IPS-20b (cell line): ENCODE measurements around the gene FAM117A.
"Not testable (repeated sequence)": the region's sequence is repeated elsewhere in the genome, so short reads cannot be mapped to it uniquely, and the experiment has no call there.

ENCODE experiments used
- H3K27ac ChIP-seq: one replicate; pipeline ENCODE4 v1.5.1; 2013; ENCODE audit warnings: low read length
- H3K27me3 ChIP-seq: 2 replicates; pipeline ENCODE4 v1.6.1; 2013; ENCODE audit warnings: mild to moderate bottlenecking, low read length, inconsistent platforms; ENCODE audit not compliant: insufficient read depth
- H3K36me3 ChIP-seq: 2 replicates; pipeline ENCODE4 v1.6.1; 2013; ENCODE audit warnings: low read depth, mild to moderate bottlenecking, inconsistent platforms, low read length, moderate library complexity; ENCODE audit not compliant: insufficient read depth
- H3K4me1 ChIP-seq: 2 replicates; pipeline ENCODE4 v1.6.1; 2013; ENCODE audit warnings: mild to moderate bottlenecking, control low read depth, inconsistent platforms, low read length, moderate library complexity; ENCODE audit not compliant: insufficient read depth
- H3K4me3 ChIP-seq: 2 replicates; pipeline ENCODE4 v1.5.1; 2013; ENCODE audit warnings: mild to moderate bottlenecking, low read length, inconsistent platforms
- H3K9ac ChIP-seq: 2 replicates; pipeline ENCODE4 v1.6.1; 2013; ENCODE audit warnings: low read depth, mild to moderate bottlenecking, inconsistent platforms, low read length, moderate library complexity
- H3K9me3 ChIP-seq: 2 replicates; pipeline ENCODE4 v1.6.1; 2013; ENCODE audit warnings: mild to moderate bottlenecking, low read depth, low read length, inconsistent platforms; ENCODE audit not compliant: insufficient read depth

Gene FAM117A

DNA sequence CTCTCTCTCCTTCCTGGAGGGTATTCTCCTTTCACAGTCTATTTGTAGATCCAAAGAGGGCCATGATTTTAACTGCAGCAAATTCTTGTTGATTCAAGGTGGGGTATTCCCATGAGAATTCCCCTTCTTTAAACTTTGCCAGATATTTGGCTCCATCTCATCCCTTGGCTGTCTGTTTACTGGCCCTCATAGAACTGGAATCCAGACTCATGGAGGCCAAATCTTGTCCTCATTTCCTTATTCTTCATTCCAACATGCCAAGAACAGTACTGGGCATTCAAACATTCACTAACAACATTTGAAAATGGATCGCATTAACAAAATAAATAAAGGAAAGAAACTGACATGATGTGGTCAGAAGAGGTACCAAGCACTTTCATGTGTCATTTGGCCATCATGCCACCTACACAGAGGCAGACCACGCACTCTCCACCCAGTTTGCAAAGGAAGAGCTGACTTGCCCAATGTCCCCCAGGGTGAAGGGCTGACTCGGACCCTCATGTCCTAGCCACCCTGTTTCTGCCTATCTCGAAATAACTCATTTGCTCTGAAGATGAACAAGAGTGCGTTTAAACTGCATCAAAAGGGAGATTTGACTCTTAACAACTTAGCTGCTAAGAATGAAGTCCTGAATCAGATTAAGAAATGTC lies 33.0 kb downstream of the FAM117A start:
- no peaks in the 10 kb centered on the region for H3K4me1 ChIP-seq
- H3K27ac ChIP-seq, result no peak overlapping the region
- H3K4me3 ChIP-seq, result no peak overlapping the region
- H3K36me3 ChIP-seq, result peaks cover 8% of the 10 kb centered on the region; the same call in 1 of the 2 replicates
- H3K27me3 ChIP-seq, result no peaks in the 10 kb centered on the region
- no peaks in the 10 kb centered on the region for H3K9me3 ChIP-seq
- H3K9ac ChIP-seq, result no peak overlapping the region

GRCh38 chr17:49730078-49730784 lies 33.7 kb downstream of the FAM117A start:
- no peak overlapping the region for H3K27ac ChIP-seq
- no peak overlapping the region for H3K9ac ChIP-seq
- H3K9me3 ChIP-seq, result no peaks in the 10 kb centered on the region
- H3K27me3 ChIP-seq, result no peaks in the 10 kb centered on the region
- no peaks in the 10 kb centered on the region for H3K4me1 ChIP-seq
- H3K36me3 ChIP-seq, result peaks cover 8% of the 10 kb centered on the region; the same call in 1 of the 2 replicates
- no peak overlapping the region for H3K4me3 ChIP-seq

GRCh38 chr17:49729069-49729468 lies 34.9 kb downstream of the FAM117A start:
- no peaks in the 10 kb centered on the region for H3K9me3 ChIP-seq
- H3K4me1 ChIP-seq, result no peaks in the 10 kb centered on the region
- peaks cover 8% of the 10 kb centered on the region; the same call in 1 of the 2 replicates for H3K36me3 ChIP-seq
- H3K27ac ChIP-seq, result no peak overlapping the region
- no peaks in the 10 kb centered on the region for H3K27me3 ChIP-seq
- no peak overlapping the region for H3K9ac ChIP-seq
- no peak overlapping the region for H3K4me3 ChIP-seq

DNA sequence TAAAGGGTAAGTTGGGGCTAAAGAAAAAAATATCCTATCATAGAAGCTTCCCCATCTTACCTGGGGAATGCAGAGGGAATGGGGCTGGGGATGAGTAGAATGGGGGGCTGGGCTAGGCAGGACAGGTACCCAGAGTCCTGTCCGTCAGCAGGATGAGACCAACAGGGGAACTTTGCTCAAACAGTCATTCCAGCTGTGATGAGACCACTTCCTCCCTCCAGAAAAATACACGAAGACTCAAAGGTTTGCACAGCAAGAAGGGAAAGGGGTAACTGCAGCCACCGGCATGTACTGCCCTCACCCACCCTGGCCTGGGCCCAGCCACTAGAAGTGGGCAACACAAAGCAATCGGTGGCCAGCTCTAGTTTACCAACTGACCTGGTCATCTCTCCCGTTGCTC lies 35.5 kb downstream of the FAM117A start:
- H3K4me3 ChIP-seq, result no peak overlapping the region
- H3K9me3 ChIP-seq, result no peaks in the 10 kb centered on the region
- no peak overlapping the region for H3K27ac ChIP-seq
- no peaks in the 10 kb centered on the region for H3K27me3 ChIP-seq
- H3K4me1 ChIP-seq, result no peaks in the 10 kb centered on the region
- peaks cover 8% of the 10 kb centered on the region; the same call in 1 of the 2 replicates for H3K36me3 ChIP-seq
- no peak overlapping the region for H3K9ac ChIP-seq

- Histone ChIP-seq H3K9me3 (no peaks in the 10 kb centered on the region), H3K4me3 (no peak overlapping the region), H3K4me1 (no peaks in the 10 kb centered on the region), H3K27me3 (no peaks in the 10 kb centered on the region), H3K27ac (no peak overlapping the region), H3K9ac (no peak overlapping the region), H3K36me3 (peaks cover 15% of the 10 kb centered on the region; the same call in 1 of the 2 replicates)
Observed at GRCh38 chr17:49727380-49727779, 36.6 kb downstream of the FAM117A start.

GRCh38 chr17:49725452-49726130 lies 38.3 kb downstream of the FAM117A start:
- Histone ChIP-seq H3K4me3 (no peak overlapping the region), H3K36me3 (peaks cover 24% of the 10 kb centered on the region), H3K4me1 (no peaks in the 10 kb centered on the region), H3K27ac (no peak overlapping the region), H3K27me3 (no peaks in the 10 kb centered on the region), H3K9ac (no peak overlapping the region), H3K9me3 (no peaks in the 10 kb centered on the region)

DNA sequence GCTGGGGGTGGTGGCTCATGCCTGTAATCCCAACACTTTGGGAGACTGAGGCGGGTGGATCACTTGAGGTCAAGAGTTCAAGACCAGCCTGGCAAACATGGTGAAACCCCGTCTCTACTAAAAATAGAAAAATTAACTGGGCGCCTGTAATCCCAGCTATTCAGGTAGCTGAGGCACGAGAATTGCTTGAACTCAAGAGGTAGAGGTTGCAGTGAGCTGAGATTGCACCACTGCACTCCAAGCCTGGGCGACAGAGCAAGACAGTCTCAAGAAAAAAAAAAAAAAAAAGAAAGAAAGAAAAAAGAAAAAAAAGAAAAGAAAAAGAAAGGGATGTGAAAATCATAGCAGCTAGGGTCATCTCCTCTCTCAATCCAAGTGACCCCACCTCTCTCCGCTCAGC lies 39.4 kb downstream of the FAM117A start:
- not testable (repeated sequence) for H3K9ac ChIP-seq, H3K4me3 ChIP-seq, H3K27me3 ChIP-seq, H3K9me3 ChIP-seq, H3K27ac ChIP-seq, H3K4me1 ChIP-seq
- H3K36me3 ChIP-seq, result peaks cover 35% of the 10 kb centered on the region

GRCh38 chr17:49723423-49723822 lies 40.5 kb downstream of the FAM117A start:
- Histone ChIP-seq H3K36me3 (peaks cover 42% of the 10 kb centered on the region), H3K27ac (no peak overlapping the region), H3K4me3 (no peak overlapping the region), H3K9me3 (no peaks in the 10 kb centered on the region), H3K4me1 (no peaks in the 10 kb centered on the region), H3K9ac (no peak overlapping the region), H3K27me3 (no peaks in the 10 kb centered on the region)

- Histone ChIP-seq H3K9ac (no peak overlapping the region), H3K27me3 (no peaks in the 10 kb centered on the region), H3K9me3 (no peaks in the 10 kb centered on the region), H3K4me1 (no peaks in the 10 kb centered on the region), H3K27ac (no peak overlapping the region), H3K36me3 (peaks cover 56% of the 10 kb centered on the region), H3K4me3 (no peak overlapping the region)
Observed at GRCh38 chr17:49722066-49722465, 41.9 kb downstream of the FAM117A start.

- H3K27ac ChIP-seq, result no peak overlapping the region
- no peaks in the 10 kb centered on the region for H3K27me3 ChIP-seq
- H3K9me3 ChIP-seq, result no peaks in the 10 kb centered on the region
- peaks cover 80% of the 10 kb centered on the region for H3K36me3 ChIP-seq
- H3K4me1 ChIP-seq, result no peaks in the 10 kb centered on the region
- no peak overlapping the region for H3K4me3 ChIP-seq
- no peak overlapping the region for H3K9ac ChIP-seq
Observed at GRCh38 chr17:49717371-49717861, 46.5 kb downstream of the FAM117A start.

GRCh38 chr17:49716668-49717364 lies 47.1 kb downstream of the FAM117A start:
- H3K27me3 ChIP-seq, result no peaks in the 10 kb centered on the region
- peaks cover 81% of the 10 kb centered on the region for H3K36me3 ChIP-seq

More at GRCh38 chr17:49716668-49717364, 47.1 kb downstream of the FAM117A start:
- Histone ChIP-seq H3K27ac (no peak overlapping the region), H3K9ac (no peak overlapping the region), H3K9me3 (no peaks in the 10 kb centered on the region), H3K4me1 (no peaks in the 10 kb centered on the region), H3K4me3 (no peak overlapping the region)
